Esophagus squamous epithelium (tissue), 5 donors: ENCODE data around the gene CTAG1B. TPM values are rescaled to one million over a fixed set of nuclear protein-coding genes. Genes with fewer than 3 reads are reported as not detected.

Experiments
- DNase-seq: peaks from one replicate; lab custom pipeline; 2025; lab: John Stamatoyannopoulos, UW
- H3K27ac ChIP-seq, 4 donors: fragments of 200-600 bp; sonication (generic); one replicate each; pipeline ENCODE4 v1.5.1; 2016 to 2019; ENCODE audit warnings: mild to moderate bottlenecking in 1 of 4
- H3K27me3 ChIP-seq, 4 donors: fragments of 200-600 bp; sonication (generic); 1 replicate in 3 of 4; 2 replicates in 1 of 4; pipeline versions ENCODE4 v1.5.1 to v1.6.0; 2017 to 2021; ENCODE audit warnings: antibody characterized with exemption in 1 of 4
- H3K36me3 ChIP-seq, 3 donors: fragments of 200-600 bp; sonication (generic); one replicate each; pipeline ENCODE4 v1.5.1; 2016 to 2019
- H3K4me1 ChIP-seq, 3 donors: fragments of 200-600 bp; sonication (generic); one replicate each; pipeline ENCODE4 v1.5.1; 2017 to 2019
- H3K4me3 ChIP-seq, 4 donors: fragments of 200-600 bp; sonication (generic); 1 replicate in 3 of 4; 2 replicates in 1 of 4; pipeline ENCODE4 v1.5.1; 2016 to 2019; ENCODE audit warnings: mild to moderate bottlenecking in 2 of 4, moderate library complexity in 1 of 4
- H3K9me3 ChIP-seq, 3 donors: fragments of 200-600 bp; sonication (generic); one replicate each; pipeline ENCODE4 v1.5.1; 2016 to 2019
- CTCF ChIP-seq, 6 experiments: fragments of 450-650 bp in 4 of 6; fragments of 200-600 bp in 2 of 6; sonication (generic) in 2 of 6; IDR thresholded peaks; one replicate each; pipeline ENCODE4 v1.5.1; 2016 to 2019; ENCODE audit warnings: antibody characterized with exemption in 6 of 6, mild to moderate bottlenecking in 4 of 6, moderate library complexity in 4 of 6
- POLR2A ChIP-seq, 4 donors: fragments of 450-650 bp; IDR thresholded peaks; one replicate each; pipeline ENCODE4 v1.6.1; 2017; ENCODE audit warnings: antibody characterized with exemption in 4 of 4, mild to moderate bottlenecking in 4 of 4, moderate library complexity in 3 of 4
- WGBS, 2 donors: methylation state at CpG; one replicate each; pipeline ENCODE4 v1.1.5; 2018; 5-methylcytosine and 5-hydroxymethylcytosine counted together
- intact Hi-C: fragments of 100-400 bp; cut with DNase I; formaldehyde crosslinking; loops from one replicate; pipeline ENCODE4 v1.15.0; 2022
- total RNA-seq, 4 donors: library from RNA; depleted of rRNA; stranded (reverse); fragments of >200 nt; gene quantifications; one replicate each; pipeline ENCODE4 v1.1.0, GENCODE V29; 2016
- donor health status: DM: yes; HTN: yes; CAD: no.

CTAG1B gene
- total RNA-seq, 4 donors from 2014 or later: not detected

GRCh38 chrX:154605566-154605965, 13.5 kb downstream of the CTAG1B start:
- Histone ChIP-seq H3K4me3 (no peak overlapping the region), H3K27ac (no peak overlapping the region), H3K27me3 (no peaks in the 10 kb centered on the region), H3K36me3 (no peaks in the 10 kb centered on the region), H3K4me1 (peaks cover 0 to 11% (median 0%) of the 10 kb centered on the region in 3 donors), H3K9me3 (no peaks in the 10 kb centered on the region)
- no peak for TF ChIP-seq CTCF (IDR thresholded peaks at IDR 0.05)
- no peak for TF ChIP-seq POLR2A (IDR thresholded peaks at IDR 0.05)
- intact Hi-C loops: no loop called here
- WGBS, 2 donors: 76 to 100% methylated on average over 3 to 6 of the region's 6 CpGs
- no peak for DNase-seq

- H3K27me3 ChIP-seq: no peaks in the 10 kb centered on the region
- no peaks in the 10 kb centered on the region for H3K36me3 ChIP-seq
- DNase-seq: no peak
- H3K27ac ChIP-seq: no peak overlapping the region
- peaks cover 0 to 11% (median 0%) of the 10 kb centered on the region in 3 donors for H3K4me1 ChIP-seq
- WGBS, 2 donors: 22 to 78% methylated on average over 6 to 11 of the region's 13 CpGs
- no peak overlapping the region for H3K4me3 ChIP-seq
- no peaks in the 10 kb centered on the region for H3K9me3 ChIP-seq
- TF ChIP-seq POLR2A (IDR thresholded peaks at IDR 0.05) (no peak), CTCF (IDR thresholded peaks at IDR 0.05) (no peak)
- intact Hi-C loops: no loop called here
Measured at GRCh38 chrX:154603438-154604430, 15.3 kb downstream of the CTAG1B start.

GRCh38 chrX:154602766-154603437, 16.2 kb downstream of the CTAG1B start:
- H3K4me1 ChIP-seq: peaks cover 0 to 11% (median 0%) of the 10 kb centered on the region in 3 donors
- no peak overlapping the region for H3K27ac ChIP-seq
- H3K9me3 ChIP-seq: no peaks in the 10 kb centered on the region
- H3K36me3 ChIP-seq: no peaks in the 10 kb centered on the region
- DNase-seq: no peak
- intact Hi-C loops: no loop called here
- WGBS, 2 donors: 82 to 85% methylated on average over 13 to 17 of the region's 18 CpGs
- TF ChIP-seq CTCF (IDR thresholded peaks at IDR 0.05) (no peak), POLR2A (IDR thresholded peaks at IDR 0.05) (no peak)
- H3K27me3 ChIP-seq: no peaks in the 10 kb centered on the region
- no peak overlapping the region for H3K4me3 ChIP-seq

- no peaks in the 10 kb centered on the region for H3K36me3 ChIP-seq
- DNase-seq: no peak
- H3K27me3 ChIP-seq: no peaks in the 10 kb centered on the region
- intact Hi-C loops: no loop called here
- peaks cover 0 to 11% (median 0%) of the 10 kb centered on the region in 3 donors for H3K4me1 ChIP-seq
- H3K27ac ChIP-seq: no peak overlapping the region
- TF ChIP-seq CTCF (IDR thresholded peaks at IDR 0.05) (no peak), POLR2A (IDR thresholded peaks at IDR 0.05) (no peak)
- WGBS, 2 donors: 77 to 85% methylated on average over 5 to 10 of the region's 13 CpGs
- H3K9me3 ChIP-seq: no peaks in the 10 kb centered on the region
- H3K4me3 ChIP-seq: no peak overlapping the region
Measured at GRCh38 chrX:154602226-154602625, 16.9 kb downstream of the CTAG1B start.
